Colonic mucosa (tissue), 4 donors: ENCODE data around the gene ZDHHC15. TPM values are rescaled to one million over a fixed set of nuclear protein-coding genes. Genes with fewer than 3 reads are reported as not detected.
"Not testable (repeated sequence)": the region's sequence is repeated elsewhere in the genome, so short reads cannot be mapped to it uniquely, and the experiment has no call there.

Experiments
- DNase-seq: peaks from one replicate; pipeline ENCODE4 v3.0.0-alpha.2; 2020
- H3K27ac ChIP-seq: fragments of 200-600 bp; one replicate; pipeline ENCODE4 v1.8.0; 2021
- H3K27me3 ChIP-seq: fragments of 200-600 bp; one replicate; pipeline ENCODE4 v1.8.0; 2021
- H3K36me3 ChIP-seq: fragments of 200-600 bp; one replicate; pipeline ENCODE4 v1.8.0; 2021
- H3K4me1 ChIP-seq: fragments of 200-600 bp; one replicate; pipeline ENCODE4 v1.8.0; 2021; ENCODE audit warnings: mild to moderate bottlenecking
- H3K4me3 ChIP-seq: fragments of 200-600 bp; one replicate; pipeline ENCODE4 v1.8.0; 2021
- H3K9ac ChIP-seq, 2 donors: one replicate each; pipeline ENCODE4 v1.7.0; 2013; ENCODE audit warnings: control low read depth in 2 of 2, low read depth in 2 of 2, low read length in 2 of 2
- H3K9me3 ChIP-seq: fragments of 200-600 bp; one replicate; pipeline ENCODE4 v1.8.0; 2021
- intact Hi-C: fragments of 100-400 bp; cut with DNase I; formaldehyde crosslinking; loops from one replicate; pipeline ENCODE4 v1.14.1; 2022
- total RNA-seq, 2 donors: library from RNA; stranded (reverse); fragmentation: NEBNext Ultra II Directional in 1 of 2; extraction: Animal tissue kit (Norgen Biotek cat#: 25700) in 1 of 2; gene quantifications; one replicate each; pipeline ENCODE4 v1.2.1, GENCODE V29; 2021
- TF ChIP-seq, protein P1 (sequence below): fragments of 200-600 bp; IDR thresholded peaks from one replicate; pipeline ENCODE4 v1.8.0; 2022; ENCODE audit warnings: antibody characterized with exemption, mild to moderate bottlenecking
- donor health status: healthy.
- donor health status: DM: no; HTN: no; CAD: no.
- donor health status: DM: no; HTN: no; CAD: no.

The ZDHHC15 gene
- total RNA-seq, 2 donors from 2014 or later: 0.17 to 0.35 TPM

DNA sequence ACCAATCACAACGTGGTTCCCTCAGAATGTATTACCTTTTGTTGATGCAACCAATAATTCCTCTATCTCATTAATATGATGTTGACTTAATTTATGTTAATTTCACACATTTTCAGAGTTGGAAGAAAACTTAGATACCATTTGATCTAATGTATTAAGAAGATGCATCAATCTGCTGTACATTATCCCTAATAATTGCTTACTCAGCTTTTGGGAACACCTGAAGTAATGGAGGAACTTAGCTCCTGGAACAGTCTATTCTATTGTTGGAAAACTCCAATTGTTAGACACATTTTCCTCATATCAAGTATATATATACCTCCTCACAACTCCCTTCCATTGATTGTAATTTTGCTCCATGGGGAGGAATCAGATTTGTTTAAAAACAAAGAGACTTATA lies 38.9 kb downstream of the ZDHHC15 start:
- no peaks in the 10 kb centered on the region for H3K27me3 ChIP-seq
- no peaks in the 10 kb centered on the region for H3K4me1 ChIP-seq
- H3K36me3 ChIP-seq: no peaks in the 10 kb centered on the region
- no peak overlapping the region for H3K4me3 ChIP-seq
- H3K9ac ChIP-seq: no peak overlapping the region
- DNase-seq: no peak
- H3K27ac ChIP-seq: no peak overlapping the region
- TF ChIP-seq, protein P1, sequence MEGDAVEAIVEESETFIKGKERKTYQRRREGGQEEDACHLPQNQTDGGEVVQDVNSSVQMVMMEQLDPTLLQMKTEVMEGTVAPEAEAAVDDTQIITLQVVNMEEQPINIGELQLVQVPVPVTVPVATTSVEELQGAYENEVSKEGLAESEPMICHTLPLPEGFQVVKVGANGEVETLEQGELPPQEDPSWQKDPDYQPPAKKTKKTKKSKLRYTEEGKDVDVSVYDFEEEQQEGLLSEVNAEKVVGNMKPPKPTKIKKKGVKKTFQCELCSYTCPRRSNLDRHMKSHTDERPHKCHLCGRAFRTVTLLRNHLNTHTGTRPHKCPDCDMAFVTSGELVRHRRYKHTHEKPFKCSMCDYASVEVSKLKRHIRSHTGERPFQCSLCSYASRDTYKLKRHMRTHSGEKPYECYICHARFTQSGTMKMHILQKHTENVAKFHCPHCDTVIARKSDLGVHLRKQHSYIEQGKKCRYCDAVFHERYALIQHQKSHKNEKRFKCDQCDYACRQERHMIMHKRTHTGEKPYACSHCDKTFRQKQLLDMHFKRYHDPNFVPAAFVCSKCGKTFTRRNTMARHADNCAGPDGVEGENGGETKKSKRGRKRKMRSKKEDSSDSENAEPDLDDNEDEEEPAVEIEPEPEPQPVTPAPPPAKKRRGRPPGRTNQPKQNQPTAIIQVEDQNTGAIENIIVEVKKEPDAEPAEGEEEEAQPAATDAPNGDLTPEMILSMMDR: no peak
- no peaks in the 10 kb centered on the region for H3K9me3 ChIP-seq
- intact Hi-C loops: no loop called here

DNA sequence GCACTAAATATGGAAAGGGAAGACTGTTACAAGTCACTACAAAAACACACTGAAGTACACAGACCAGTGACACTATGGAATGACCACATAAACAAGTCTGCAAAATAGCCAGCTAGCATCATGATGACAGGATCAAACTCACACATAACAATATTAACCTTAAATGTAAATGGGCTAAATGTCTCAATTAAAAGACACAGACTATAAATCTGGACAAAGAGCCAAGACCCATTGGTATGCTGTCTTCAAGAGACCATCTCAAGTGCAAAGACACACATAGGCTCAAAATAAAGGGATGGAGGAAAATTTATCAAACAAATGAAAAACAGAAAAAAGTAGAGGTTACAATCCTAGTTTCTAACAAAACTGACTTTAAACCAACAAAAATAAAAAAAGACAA lies 61.1 kb downstream of the ZDHHC15 start:
- H3K4me3 ChIP-seq, H3K9me3 ChIP-seq, H3K36me3 ChIP-seq, H3K4me1 ChIP-seq, intact Hi-C loops, H3K27me3 ChIP-seq, H3K27ac ChIP-seq, DNase-seq, H3K9ac ChIP-seq: not testable (repeated sequence)

DNA sequence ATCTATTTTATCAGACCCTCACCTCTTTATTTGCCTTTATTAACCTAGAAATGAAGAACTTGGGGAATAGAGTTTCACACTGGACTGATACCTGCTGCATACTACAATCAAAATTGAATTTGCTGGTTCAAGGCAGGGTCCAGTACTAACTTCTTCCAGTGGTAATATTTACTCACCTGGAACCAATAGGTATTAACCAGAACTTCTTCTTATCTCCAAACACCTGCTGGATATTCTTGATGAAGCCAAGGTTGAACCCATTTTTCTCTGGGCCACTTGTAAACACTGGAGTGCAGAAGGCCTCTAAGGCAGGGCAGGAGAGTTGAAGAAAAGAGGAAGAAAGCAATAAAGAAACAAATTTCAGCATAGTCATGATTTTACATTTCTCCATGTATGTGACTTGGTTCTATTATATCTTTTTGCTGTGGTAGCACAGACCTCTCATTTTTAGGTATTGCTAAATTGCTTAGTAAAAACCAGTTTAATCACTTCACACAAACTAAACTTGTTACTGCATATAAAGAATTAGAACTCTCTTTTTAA lies 101.1 kb downstream of the ZDHHC15 start:
- H3K27me3 ChIP-seq: no peaks in the 10 kb centered on the region
- no peak overlapping the region for H3K9ac ChIP-seq
- no peaks in the 10 kb centered on the region for H3K36me3 ChIP-seq
- no peak overlapping the region for H3K4me3 ChIP-seq
- no peak for DNase-seq
- H3K27ac ChIP-seq: no peak overlapping the region
- TF ChIP-seq, protein P1: no peak
- intact Hi-C loops: no loop called here
- H3K4me1 ChIP-seq: no peaks in the 10 kb centered on the region
- no peaks in the 10 kb centered on the region for H3K9me3 ChIP-seq

DNA sequence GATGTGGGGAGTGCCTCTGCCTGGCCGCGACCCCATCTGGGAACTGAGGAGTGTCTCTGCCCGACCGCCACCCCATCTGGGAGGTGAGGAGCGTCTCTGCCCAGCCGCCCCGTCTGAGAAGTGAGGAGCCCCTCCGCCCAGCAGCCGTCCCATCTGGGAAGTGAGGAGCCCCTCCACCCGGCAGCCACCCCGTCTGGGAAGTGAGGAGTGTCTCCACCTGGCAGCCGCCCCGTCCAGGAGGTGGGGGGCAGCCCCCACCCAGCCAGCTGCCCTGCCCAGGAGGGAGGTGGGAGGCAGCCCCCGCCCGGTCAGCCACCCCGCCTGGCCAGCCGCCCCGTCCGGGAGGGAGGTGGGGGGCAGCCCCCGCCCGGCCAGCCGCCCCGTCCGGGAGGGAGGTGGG lies 115.7 kb downstream of the ZDHHC15 start:
- intact Hi-C loops, H3K9ac ChIP-seq, H3K4me3 ChIP-seq, H3K36me3 ChIP-seq, H3K27me3 ChIP-seq, H3K27ac ChIP-seq, DNase-seq, H3K9me3 ChIP-seq, H3K4me1 ChIP-seq: not testable (repeated sequence)

DNA sequence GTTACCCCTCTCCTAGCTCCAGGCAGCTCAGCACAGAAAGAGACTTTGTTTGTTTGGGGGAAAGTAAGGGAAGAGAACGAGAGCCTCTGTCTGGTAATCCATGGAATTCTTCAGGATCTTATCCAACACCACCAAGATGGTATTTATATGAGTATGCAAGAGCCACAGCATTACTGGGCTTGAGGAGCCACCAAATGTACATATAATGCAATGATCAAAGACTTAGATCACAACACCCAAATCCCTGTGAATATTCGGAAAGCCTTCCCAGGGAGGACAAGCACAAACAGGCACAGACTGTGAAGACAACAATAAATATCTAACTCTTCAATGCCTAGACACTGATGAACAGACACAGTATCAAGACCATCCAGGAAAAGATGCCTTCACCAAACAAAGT lies 132.4 kb downstream of the ZDHHC15 start:
- Histone ChIP-seq H3K4me3 (no peak overlapping the region), H3K27me3 (no peaks in the 10 kb centered on the region), H3K36me3 (no peaks in the 10 kb centered on the region), H3K27ac (no peak overlapping the region), H3K9ac (no peak overlapping the region), H3K4me1 (no peaks in the 10 kb centered on the region), H3K9me3 (no peaks in the 10 kb centered on the region)
- intact Hi-C loops: no loop called here
- TF ChIP-seq, protein P1: no peak
- no peak for DNase-seq

DNA sequence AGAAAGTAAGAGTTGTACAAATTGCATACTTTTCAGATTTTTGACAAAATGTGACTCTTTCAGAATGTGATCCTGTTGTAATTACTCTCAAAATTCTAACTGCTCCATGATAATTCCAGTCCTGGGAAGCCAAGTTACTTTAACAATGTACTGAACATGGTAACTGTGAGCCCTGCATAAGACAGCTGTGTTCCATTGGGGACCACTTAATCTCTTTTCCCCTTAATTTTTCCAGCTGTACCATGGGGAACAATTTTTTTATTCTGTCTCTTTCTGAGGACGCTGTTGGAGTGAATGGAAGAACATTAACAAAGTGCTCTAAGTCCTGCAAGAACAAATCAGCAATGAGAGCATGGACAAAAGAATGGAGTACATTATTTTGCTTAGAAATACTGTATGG lies 153.1 kb downstream of the ZDHHC15 start:
- no peaks in the 10 kb centered on the region for H3K36me3 ChIP-seq
- no peaks in the 10 kb centered on the region for H3K9me3 ChIP-seq
- intact Hi-C loops: no loop called here
- H3K27me3 ChIP-seq: no peaks in the 10 kb centered on the region
- H3K9ac ChIP-seq: no peak overlapping the region
- H3K4me3 ChIP-seq: no peak overlapping the region
- DNase-seq: no peak
- TF ChIP-seq, protein P1: no peak
- H3K4me1 ChIP-seq: no peaks in the 10 kb centered on the region
- no peak overlapping the region for H3K27ac ChIP-seq
